HL-60 (cell line): Measurements from ENCODE around the gene EHBP1.

Experiments
- CTCF ChIP-seq: IDR thresholded peaks from one replicate; pipeline ENCODE4 v1.5.1; 2011; ENCODE audit warnings: low read length, control low read depth, inconsistent platforms; ENCODE audit not compliant: insufficient read depth
- GABPA ChIP-seq: IDR thresholded peaks from 2 replicates; pipeline ENCODE4 v1.6.1; 2012; ENCODE audit warnings: low read depth
- POLR2AphosphoS5 ChIP-seq: IDR thresholded peaks from 2 replicates; pipeline ENCODE4 v1.6.1; 2012; ENCODE audit warnings: low read depth

- TF ChIP-seq CTCF (no peak), GABPA (no peak), POLR2AphosphoS5 (no peak)
Measured at GRCh38 chr2:63053889-63054602, 348.5 kb downstream of the EHBP1 start.
